D721Med (cell line): ENCODE data around the gene CAPG.

Experiments used
- DNase-seq: peaks from one replicate; pipeline ENCODE4 v3.0.0; 2011; ENCODE audit warnings: low spot score; ENCODE audit not compliant: insufficient read length
- FAIRE-seq: peaks from 2 replicates; lab custom pipeline; 2011; peaks lifted over from hg19 to GRCh38; lab: Jason Lieb, UNC
- TF ChIP-seq, protein P1 (sequence below): IDR thresholded peaks from 2 replicates; pipeline ENCODE4 v1.5.1; 2012; ENCODE audit warnings: mild to moderate bottlenecking, control low read depth; ENCODE audit not compliant: insufficient read depth; ENCODE audit errors: missing control alignments

The CAPG gene, protein sequence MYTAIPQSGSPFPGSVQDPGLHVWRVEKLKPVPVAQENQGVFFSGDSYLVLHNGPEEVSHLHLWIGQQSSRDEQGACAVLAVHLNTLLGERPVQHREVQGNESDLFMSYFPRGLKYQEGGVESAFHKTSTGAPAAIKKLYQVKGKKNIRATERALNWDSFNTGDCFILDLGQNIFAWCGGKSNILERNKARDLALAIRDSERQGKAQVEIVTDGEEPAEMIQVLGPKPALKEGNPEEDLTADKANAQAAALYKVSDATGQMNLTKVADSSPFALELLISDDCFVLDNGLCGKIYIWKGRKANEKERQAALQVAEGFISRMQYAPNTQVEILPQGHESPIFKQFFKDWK

DNA sequence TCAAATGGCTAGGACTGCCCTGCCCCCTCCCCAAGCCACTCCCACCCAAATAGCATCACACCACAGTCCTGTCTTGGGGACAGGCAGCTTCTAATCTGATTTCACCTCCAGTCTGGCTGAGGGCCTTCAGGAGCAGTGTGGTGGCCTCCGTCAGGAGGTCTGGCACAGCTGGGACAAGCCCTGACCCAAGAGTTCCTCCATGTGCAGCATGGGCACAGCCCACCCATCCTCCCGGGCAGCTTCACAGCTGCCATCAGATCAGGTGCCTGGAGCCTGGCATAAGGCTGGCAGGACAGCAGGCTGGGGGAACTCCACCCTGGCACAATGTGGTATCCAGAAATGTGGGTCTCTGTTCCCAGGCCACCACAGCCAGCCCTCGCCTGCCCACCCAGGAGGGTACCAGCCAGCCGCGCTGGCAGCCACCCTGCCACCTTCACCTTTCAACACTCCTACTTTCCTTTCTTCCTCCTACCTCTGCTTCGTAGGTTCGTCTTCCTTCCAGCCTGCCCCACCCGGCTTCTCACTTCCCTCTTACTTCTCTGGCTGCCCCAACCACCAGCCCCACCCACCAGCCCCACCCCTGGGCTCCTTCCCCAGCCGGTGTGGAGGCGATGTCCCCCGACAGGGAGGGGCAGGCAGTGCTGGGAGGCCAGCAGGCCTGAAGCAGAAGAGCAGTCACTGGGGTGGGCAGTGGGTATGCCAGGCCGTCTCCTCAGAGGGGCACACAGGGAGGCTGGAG lies at the start of gene CAPG:
CAPG (minus strand) TSS at position 522 of the 739 bp plus-strand sequence. CDS start 8,221 bp downstream, outside the sequence.
- FAIRE-seq (no peak), DNase-seq (no peak)
- TF ChIP-seq, protein P1, sequence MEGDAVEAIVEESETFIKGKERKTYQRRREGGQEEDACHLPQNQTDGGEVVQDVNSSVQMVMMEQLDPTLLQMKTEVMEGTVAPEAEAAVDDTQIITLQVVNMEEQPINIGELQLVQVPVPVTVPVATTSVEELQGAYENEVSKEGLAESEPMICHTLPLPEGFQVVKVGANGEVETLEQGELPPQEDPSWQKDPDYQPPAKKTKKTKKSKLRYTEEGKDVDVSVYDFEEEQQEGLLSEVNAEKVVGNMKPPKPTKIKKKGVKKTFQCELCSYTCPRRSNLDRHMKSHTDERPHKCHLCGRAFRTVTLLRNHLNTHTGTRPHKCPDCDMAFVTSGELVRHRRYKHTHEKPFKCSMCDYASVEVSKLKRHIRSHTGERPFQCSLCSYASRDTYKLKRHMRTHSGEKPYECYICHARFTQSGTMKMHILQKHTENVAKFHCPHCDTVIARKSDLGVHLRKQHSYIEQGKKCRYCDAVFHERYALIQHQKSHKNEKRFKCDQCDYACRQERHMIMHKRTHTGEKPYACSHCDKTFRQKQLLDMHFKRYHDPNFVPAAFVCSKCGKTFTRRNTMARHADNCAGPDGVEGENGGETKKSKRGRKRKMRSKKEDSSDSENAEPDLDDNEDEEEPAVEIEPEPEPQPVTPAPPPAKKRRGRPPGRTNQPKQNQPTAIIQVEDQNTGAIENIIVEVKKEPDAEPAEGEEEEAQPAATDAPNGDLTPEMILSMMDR = no peak

DNA sequence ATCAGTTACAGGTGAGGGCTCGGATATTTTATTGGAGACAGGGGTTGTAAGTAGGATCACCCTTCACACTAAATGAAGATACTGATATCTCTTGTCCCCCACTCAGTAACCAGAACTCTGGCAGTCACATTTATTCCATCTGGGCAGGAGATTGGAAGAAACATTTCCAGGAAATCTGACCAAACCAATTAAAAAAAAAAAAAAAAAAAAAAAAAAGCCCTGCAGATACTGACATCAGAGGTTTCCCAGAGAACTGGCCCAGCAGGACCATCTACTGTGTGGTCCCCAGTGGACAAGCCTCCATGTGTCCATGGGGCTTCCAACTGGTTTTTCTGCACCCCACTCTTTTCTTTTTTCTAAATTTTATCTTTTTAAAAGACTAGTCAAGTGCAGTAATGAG lies 49.6 kb upstream of the CAPG start:
- no peak for DNase-seq
- TF ChIP-seq, protein P1 = no peak
- no peak for FAIRE-seq

DNA sequence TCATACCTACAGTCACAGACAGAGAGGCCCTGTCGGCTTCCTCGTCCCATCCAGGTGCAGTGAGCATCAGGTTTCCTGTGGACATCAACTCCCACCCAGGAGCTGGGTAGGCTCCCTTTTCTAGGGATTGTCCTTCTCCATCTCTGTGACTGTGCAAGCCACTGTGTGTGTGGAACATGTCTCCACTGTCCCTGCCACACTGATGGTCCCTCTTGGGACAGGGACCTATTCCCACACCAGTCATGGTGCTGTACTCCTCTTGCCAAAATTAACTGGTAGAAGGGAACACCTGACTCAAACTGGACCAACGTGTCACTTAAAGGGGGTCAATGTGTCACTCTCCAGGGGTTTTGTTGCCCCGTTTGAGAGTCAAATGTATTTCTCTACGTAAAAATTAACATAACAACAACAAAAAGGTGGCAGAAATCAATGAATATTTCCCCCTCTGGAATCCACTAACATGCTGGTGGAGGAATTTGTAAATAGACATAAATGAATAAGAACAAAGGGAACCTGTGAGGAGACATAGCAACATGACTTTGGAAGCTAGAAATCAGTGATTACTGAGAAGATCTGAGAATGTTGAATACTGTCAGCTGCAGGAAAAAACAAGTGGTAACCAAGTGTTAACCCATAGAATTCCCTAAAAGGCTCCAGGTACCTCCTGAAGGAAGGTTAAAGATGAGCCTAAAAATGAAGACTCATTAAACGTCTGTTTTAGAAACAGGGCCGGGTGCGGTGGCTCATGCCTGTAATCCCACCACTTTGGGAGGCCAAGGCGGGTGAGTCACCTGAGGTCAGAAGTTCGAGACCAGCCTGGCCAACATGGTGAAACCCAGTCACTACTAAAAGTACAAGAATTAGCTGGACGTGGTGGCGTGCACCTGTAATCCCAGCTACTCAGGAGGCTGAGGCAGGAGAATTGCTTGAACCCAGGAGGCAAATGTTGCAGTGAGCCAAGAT lies 48.7 kb upstream of the CAPG start:
- FAIRE-seq = no peak
- TF ChIP-seq, protein P1 = no peak
- no peak for DNase-seq

DNA sequence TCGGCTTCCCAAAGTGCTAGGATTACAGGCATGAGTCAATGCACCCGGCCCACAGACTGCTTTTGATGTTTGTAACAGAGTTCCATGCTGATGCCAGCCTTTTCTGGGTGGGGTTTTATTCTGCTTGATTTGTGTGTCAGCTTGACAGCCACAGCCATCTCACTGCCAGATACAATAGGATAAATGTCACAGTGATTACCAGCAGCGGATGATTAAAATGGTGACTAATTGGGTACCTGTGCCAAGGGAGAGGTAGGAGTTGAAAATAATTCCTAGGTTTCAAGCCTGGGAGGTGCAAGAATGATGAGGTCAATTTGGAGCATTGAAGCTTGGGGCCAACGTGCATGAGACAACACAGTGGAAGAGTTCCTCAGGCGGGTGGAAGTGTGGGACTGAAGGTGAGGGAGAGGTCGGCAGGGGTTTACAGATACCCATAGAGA lies 47.7 kb upstream of the CAPG start:
- FAIRE-seq = no peak
- DNase-seq = no peak
- TF ChIP-seq, protein P1 = no peak

DNA sequence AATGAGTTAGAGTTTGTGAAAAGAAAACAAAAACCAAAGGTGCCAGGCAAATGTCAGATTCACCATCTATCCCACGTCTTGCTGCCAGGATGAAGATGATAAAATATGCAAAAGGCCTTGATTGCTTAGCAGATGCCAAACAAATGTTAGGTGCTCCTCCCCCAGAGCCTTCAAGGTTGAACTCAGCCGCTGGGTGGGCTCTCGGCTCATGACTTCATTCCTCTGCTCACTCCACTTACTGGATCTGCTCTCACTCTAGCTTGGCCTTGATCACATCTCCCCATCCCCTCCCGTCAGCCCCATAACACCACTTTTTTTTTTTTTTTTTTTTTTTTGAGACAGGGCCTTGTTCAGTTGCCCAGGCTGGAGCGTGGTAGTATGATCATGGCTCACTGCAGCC lies 46.9 kb upstream of the CAPG start:
- FAIRE-seq (no peak), DNase-seq (no peak)
- TF ChIP-seq, protein P1 = no peak

DNA sequence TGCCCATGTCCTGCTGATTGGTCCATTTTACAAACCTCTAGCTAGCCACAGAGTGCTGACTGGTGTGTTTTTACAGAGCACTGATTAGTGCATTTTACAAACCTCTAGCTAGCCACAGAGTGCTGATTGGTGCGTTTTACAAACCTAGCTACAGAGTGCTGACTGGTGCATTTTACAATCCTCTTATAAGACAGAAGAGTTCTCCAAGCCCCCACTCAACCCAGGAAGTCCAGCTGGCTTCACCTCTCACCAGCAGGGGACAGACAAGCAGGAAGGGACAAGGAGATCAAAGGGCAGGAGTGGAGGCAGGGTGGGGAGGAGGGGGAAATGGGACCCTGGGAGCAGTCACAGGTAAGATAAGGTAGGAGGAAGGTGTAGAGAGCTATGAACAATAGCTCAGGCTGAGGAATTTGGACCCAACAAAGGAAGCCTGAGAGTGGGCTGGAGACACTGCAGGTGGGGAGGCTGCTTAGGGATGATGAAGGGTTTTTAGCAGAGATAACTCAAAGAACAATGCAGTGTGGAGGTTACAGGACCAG lies 45.5 kb upstream of the CAPG start:
- DNase-seq (no peak), FAIRE-seq (no peak)
- TF ChIP-seq, protein P1 = no peak
